GM12874 (cell line): ENCODE data around the gene MAF.

Experiments
- CTCF ChIP-seq: IDR thresholded peaks from 2 replicates; pipeline ENCODE4 v1.5.1; 2011; ENCODE audit warnings: low read depth, mild to moderate bottlenecking, control low read depth, low read length, moderate library complexity; ENCODE audit not compliant: insufficient read depth

MAF gene

GRCh38 chr16:79587897-79588296 lies 12.6 kb downstream of the MAF start:
- TF ChIP-seq CTCF = no peak

GRCh38 chr16:79587296-79587695 lies 13.2 kb downstream of the MAF start:
- no peak for TF ChIP-seq CTCF

GRCh38 chr16:79582789-79583188 lies 17.7 kb downstream of the MAF start:
- TF ChIP-seq CTCF = no peak

GRCh38 chr16:79580453-79581191 lies 19.9 kb downstream of the MAF start:
- TF ChIP-seq CTCF = no peak

GRCh38 chr16:79576602-79577001 lies 23.9 kb downstream of the MAF start:
- TF ChIP-seq CTCF = no peak

- no peak for TF ChIP-seq CTCF
These were observed 26.7 kb downstream of the MAF start for GRCh38 chr16:79573884-79574283.

GRCh38 chr16:79573071-79573470 lies 27.5 kb downstream of the MAF start:
- TF ChIP-seq CTCF = no peak
